ENCODE measurements around the gene EEF1G. TPM values are rescaled to one million over a fixed set of nuclear protein-coding genes. Genes with fewer than 3 reads are reported as not detected.

EEF1G gene
- total RNA-seq, 1 experiment from 2014 or later = 2,004 TPM

DNA sequence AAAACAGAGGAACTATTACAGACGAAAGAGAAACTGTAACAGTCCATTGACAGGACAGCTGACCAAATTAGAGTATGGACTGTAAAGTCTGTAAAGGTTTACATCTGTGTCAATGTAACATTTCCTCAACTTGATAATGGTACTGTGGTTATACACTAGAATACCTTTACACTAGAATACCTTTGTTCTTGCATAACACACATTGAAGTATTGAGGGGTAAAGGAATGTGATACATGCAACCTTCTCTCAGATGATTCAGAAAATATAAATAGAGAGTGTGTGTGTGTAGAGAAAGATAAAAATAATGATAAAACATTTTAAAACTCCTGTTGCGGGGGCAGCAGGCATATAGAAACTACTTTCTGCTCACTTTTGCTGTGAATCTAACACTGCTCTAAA, 5.6 kb upstream of the EEF1G start:
- Mint-ChIP-seq H3K4me1 (ENCODE audit: low read depth, unreplicated experiment) (peaks cover 38% of the 10 kb centered on the region), H3K27ac (ENCODE audit: unreplicated experiment) (no peak overlapping the region), H3K36me3 (ENCODE audit: insufficient read depth, unreplicated experiment) (peaks cover 74% of the 10 kb centered on the region), H3K27me3 (ENCODE audit: insufficient read depth, unreplicated experiment) (no peaks in the 10 kb centered on the region), H3K4me3 (ENCODE audit: unreplicated experiment) (no peak overlapping the region), H3K9me3 (ENCODE audit: unreplicated experiment) (no peaks in the 10 kb centered on the region)
- Histone ChIP-seq H3K9me3 (no peaks in the 10 kb centered on the region), H3K27me3 (replicated peaks; ENCODE audit: control insufficient read depth, insufficient read depth, low read length) (no peaks in the 10 kb centered on the region), H3K36me3 (ENCODE audit: control insufficient read depth, insufficient read depth, low read length) (peaks cover 3% of the 10 kb centered on the region; the same call in 1 of the 2 replicates), H3K4me1 (peaks cover 7% of the 10 kb centered on the region; the same call in 1 of the 2 replicates), H3K4me3 (ENCODE audit: low read depth, low read length) (no peak overlapping the region)
- intact Hi-C loops (cut with micrococcal nuclease; ENCODE audit: unreplicated experiment) = no loop called here
- no peak for DNase-seq
- ChIA-PET POLR2A (interaction anchor here (1.3 kb wide), 1 partner anchor 12 kb away, joined by 3 read pairs; the partner anchor contains the start of gene TUT1), CTCF (no interaction called here)
- no TSS peak for BruUV-seq (replicated peaks)
- TF ChIP-seq, protein P1, sequence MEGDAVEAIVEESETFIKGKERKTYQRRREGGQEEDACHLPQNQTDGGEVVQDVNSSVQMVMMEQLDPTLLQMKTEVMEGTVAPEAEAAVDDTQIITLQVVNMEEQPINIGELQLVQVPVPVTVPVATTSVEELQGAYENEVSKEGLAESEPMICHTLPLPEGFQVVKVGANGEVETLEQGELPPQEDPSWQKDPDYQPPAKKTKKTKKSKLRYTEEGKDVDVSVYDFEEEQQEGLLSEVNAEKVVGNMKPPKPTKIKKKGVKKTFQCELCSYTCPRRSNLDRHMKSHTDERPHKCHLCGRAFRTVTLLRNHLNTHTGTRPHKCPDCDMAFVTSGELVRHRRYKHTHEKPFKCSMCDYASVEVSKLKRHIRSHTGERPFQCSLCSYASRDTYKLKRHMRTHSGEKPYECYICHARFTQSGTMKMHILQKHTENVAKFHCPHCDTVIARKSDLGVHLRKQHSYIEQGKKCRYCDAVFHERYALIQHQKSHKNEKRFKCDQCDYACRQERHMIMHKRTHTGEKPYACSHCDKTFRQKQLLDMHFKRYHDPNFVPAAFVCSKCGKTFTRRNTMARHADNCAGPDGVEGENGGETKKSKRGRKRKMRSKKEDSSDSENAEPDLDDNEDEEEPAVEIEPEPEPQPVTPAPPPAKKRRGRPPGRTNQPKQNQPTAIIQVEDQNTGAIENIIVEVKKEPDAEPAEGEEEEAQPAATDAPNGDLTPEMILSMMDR (IDR thresholded peaks at IDR 0.05; ENCODE audit: insufficient read depth in 1 of 2, low read depth in 1 of 2, low read length in 1 of 2, severe bottlenecking in 1 of 2, unreplicated experiment in 1 of 2) = no peak

DNA sequence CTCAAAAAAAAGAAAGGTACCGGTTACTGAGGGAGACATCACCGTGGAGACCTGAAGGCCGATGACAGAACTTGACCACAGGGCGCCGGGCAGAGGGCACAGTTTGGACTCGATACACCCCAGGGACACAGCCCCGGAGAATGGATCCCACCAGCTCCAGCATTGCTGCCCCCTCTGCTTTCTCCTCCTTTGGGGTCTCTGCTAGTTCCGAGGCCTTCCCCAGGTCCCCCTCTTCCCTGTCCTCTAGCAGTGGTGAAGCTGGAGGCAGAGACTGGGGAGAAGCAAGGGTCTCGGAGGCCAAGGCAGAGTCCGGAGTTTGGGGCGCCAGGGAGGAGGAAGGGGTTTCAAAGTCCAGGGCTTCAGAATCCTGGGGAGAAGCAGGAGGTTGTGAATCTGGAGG, 4.8 kb upstream of the EEF1G start:
- no TSS peak for BruUV-seq (replicated peaks)
- Histone ChIP-seq H3K4me3 (ENCODE audit: low read depth, low read length) (no peak overlapping the region), H3K36me3 (ENCODE audit: control insufficient read depth, insufficient read depth, low read length) (peaks cover 3% of the 10 kb centered on the region; the same call in 1 of the 2 replicates), H3K27me3 (replicated peaks; ENCODE audit: control insufficient read depth, insufficient read depth, low read length) (no peaks in the 10 kb centered on the region), H3K4me1 (peaks cover 7% of the 10 kb centered on the region; the same call in 1 of the 2 replicates), H3K9me3 (no peaks in the 10 kb centered on the region)
- H3K4me3 Mint-ChIP-seq (ENCODE audit: unreplicated experiment) = no peak overlapping the region
- no peaks in the 10 kb centered on the region for H3K9me3 Mint-ChIP-seq (ENCODE audit: unreplicated experiment)
- H3K4me1 Mint-ChIP-seq (ENCODE audit: low read depth, unreplicated experiment) = peaks cover 38% of the 10 kb centered on the region
- TF ChIP-seq, protein P1 (IDR thresholded peaks at IDR 0.05; ENCODE audit: insufficient read depth in 1 of 2, low read depth in 1 of 2, low read length in 1 of 2, severe bottlenecking in 1 of 2, unreplicated experiment in 1 of 2) = no peak
- ChIA-PET CTCF (no interaction called here), POLR2A (interaction anchor here (0.6 to 1.3 kb wide), 3 partner anchors 9 to 122 kb away, joined by 3 to 4 read pairs (median 3); partner anchors contain the start of gene TUT1)
- DNase-seq = no peak
- peaks cover 74% of the 10 kb centered on the region for H3K36me3 Mint-ChIP-seq (ENCODE audit: insufficient read depth, unreplicated experiment)
- no peaks in the 10 kb centered on the region for H3K27me3 Mint-ChIP-seq (ENCODE audit: insufficient read depth, unreplicated experiment)
- intact Hi-C loops (cut with micrococcal nuclease; ENCODE audit: unreplicated experiment) = no loop called here
- peak overlapping the region; percentile 27 for H3K27ac Mint-ChIP-seq (ENCODE audit: unreplicated experiment)

DNA sequence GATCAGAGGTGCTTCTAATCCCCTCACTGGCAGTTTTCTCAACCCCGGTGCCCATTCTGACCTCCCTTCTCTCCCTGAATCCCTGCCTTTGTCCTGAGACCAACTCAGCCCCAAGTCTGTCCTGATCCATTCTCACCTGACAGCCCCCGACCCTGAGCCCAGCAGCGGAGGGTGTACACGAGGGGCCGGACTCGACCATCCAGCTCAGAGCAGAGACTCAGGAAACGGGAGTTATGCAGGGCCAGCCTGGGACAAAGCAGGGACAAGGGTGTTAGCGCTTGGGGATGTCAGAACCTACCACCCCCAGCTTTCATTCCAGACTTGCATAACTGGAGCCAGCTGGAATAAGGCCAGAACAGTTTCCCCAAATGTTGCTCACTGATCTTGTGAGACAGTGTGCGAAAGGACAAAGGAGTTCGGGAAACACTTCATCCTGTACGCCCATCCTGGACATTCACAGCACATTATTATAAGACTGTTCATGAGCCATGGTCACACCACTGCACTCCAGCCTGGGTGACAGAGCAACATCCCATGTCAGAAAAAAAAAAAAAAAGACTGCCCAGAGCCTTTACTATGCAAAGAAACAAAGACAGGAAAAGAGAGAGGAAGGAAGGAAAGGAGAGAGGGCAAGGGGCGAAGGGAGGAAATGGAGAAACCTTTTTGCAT, 3.5 kb upstream of the EEF1G start:
- intact Hi-C loops (cut with micrococcal nuclease; ENCODE audit: unreplicated experiment) = no loop called here
- no TSS peak for BruUV-seq (replicated peaks)
- H3K27me3 ChIP-seq (replicated peaks; ENCODE audit: control insufficient read depth, insufficient read depth, low read length) = no peaks in the 10 kb centered on the region
- H3K27me3 Mint-ChIP-seq (ENCODE audit: insufficient read depth, unreplicated experiment) = no peaks in the 10 kb centered on the region
- TF ChIP-seq, protein P1 (IDR thresholded peaks at IDR 0.05; ENCODE audit: insufficient read depth in 1 of 2, low read depth in 1 of 2, low read length in 1 of 2, severe bottlenecking in 1 of 2, unreplicated experiment in 1 of 2) = no peak
- no peak overlapping the region for H3K27ac Mint-ChIP-seq (ENCODE audit: unreplicated experiment)
- peaks cover 3% of the 10 kb centered on the region; the same call in 1 of the 2 replicates for H3K36me3 ChIP-seq (ENCODE audit: control insufficient read depth, insufficient read depth, low read length)
- peaks cover 84% of the 10 kb centered on the region for H3K36me3 Mint-ChIP-seq (ENCODE audit: insufficient read depth, unreplicated experiment)
- H3K9me3 ChIP-seq = no peaks in the 10 kb centered on the region
- H3K4me1 Mint-ChIP-seq (ENCODE audit: low read depth, unreplicated experiment) = peaks cover 49% of the 10 kb centered on the region
- ChIA-PET CTCF (no interaction called here), POLR2A (interaction anchor here (0.5 to 0.6 kb wide), 2 partner anchors 610 to 1065 kb away, joined by 3 read pairs; partner anchors contain the start of gene FTH1)
- no peaks in the 10 kb centered on the region for H3K9me3 Mint-ChIP-seq (ENCODE audit: unreplicated experiment)
- H3K4me3 ChIP-seq (ENCODE audit: low read depth, low read length) = no peak overlapping the region
- peak overlapping the region; percentile 24 for H3K4me3 Mint-ChIP-seq (ENCODE audit: unreplicated experiment)
- DNase-seq = no peak
- peaks cover 12% of the 10 kb centered on the region for H3K4me1 ChIP-seq

Data from Caco-2 (cell line).